ENCODE measurements around the gene GATA1. TPM values are rescaled to one million over a fixed set of nuclear protein-coding genes. Genes with fewer than 3 reads are reported as not detected.

Gene GATA1
- total RNA-seq, 1 experiment from 2014 or later = not detected

DNA sequence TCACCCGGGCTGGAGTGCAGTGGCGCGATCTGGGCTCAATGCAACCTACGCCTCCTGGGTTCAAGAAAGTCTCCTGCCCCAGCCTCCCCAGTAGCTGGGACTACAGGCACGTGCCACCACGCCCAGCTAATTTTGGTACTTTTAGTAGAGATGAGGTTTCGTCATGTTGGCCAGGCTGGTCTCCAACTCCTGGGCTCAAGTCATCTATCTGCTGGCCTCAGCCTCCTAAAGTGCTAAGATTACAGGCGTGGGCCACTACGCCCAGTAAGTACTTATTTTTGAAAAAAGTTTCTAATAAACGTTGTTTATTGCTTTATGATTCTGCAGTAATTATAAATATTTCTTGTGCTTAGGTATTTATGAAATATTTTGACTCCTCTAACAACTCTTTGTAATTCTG is 53.3 kb downstream of the GATA1 start:
- Histone ChIP-seq H3K4me1 (no peaks in the 10 kb centered on the region), H3K9me3 (no peaks in the 10 kb centered on the region), H3K27me3 (replicated peaks; ENCODE audit: control insufficient read depth, insufficient read depth, low read length) (no peaks in the 10 kb centered on the region), H3K4me3 (ENCODE audit: low read depth, low read length) (no peak overlapping the region), H3K36me3 (ENCODE audit: control insufficient read depth, insufficient read depth, low read length) (no peaks in the 10 kb centered on the region)
- Mint-ChIP-seq H3K4me3 (ENCODE audit: unreplicated experiment) (no peak overlapping the region), H3K36me3 (ENCODE audit: insufficient read depth, unreplicated experiment) (peaks cover 15% of the 10 kb centered on the region), H3K27me3 (ENCODE audit: insufficient read depth, unreplicated experiment) (no peaks in the 10 kb centered on the region), H3K27ac (ENCODE audit: unreplicated experiment) (no peak overlapping the region), H3K4me1 (ENCODE audit: low read depth, unreplicated experiment) (peaks cover 2% of the 10 kb centered on the region), H3K9me3 (ENCODE audit: unreplicated experiment) (no peaks in the 10 kb centered on the region)
- ChIA-PET POLR2A (no interaction called here), CTCF (no interaction called here)
- no peak for TF ChIP-seq CTCF (IDR thresholded peaks at IDR 0.05; ENCODE audit: insufficient read depth in 1 of 2, low read depth in 1 of 2, low read length in 1 of 2, severe bottlenecking in 1 of 2, unreplicated experiment in 1 of 2)
- BruUV-seq (replicated peaks) = no TSS peak
- intact Hi-C loops (cut with micrococcal nuclease; ENCODE audit: unreplicated experiment) = no loop called here
- DNase-seq = no peak

Other genes with a start within 250 kb of the GATA1 start
- gene TBC1D25, start 246.9 kb upstream of the GATA1 start, total RNA-seq (2022) = 9.3 and 11.1 TPM in 2 replicates
- gene RBM3, start 212.1 kb upstream of the GATA1 start, total RNA-seq (2022) = 233 and 264 TPM in 2 replicates
- gene WDR13, start 189.1 kb upstream of the GATA1 start, total RNA-seq (2022) = 41.8 and 46.5 TPM in 2 replicates
- 0.39 and 0.43 TPM in 2 replicates for gene WAS, start 102.8 kb upstream of the GATA1 start, total RNA-seq (2022)
- gene SUV39H1, start 89.9 kb upstream of the GATA1 start, total RNA-seq (2022) = 13.9 and 15.8 TPM in 2 replicates
- not detected in 2 replicates for gene GLOD5, start 24.8 kb upstream of the GATA1 start, total RNA-seq (2022)
- 99.6 and 110 TPM in 2 replicates for gene HDAC6, start 15.5 kb downstream of the GATA1 start, total RNA-seq (2022)
- gene ERAS, start 39.9 kb downstream of the GATA1 start, total RNA-seq (2022) = not detected in 2 replicates
- 19.5 and 24.1 TPM in 2 replicates for gene PCSK1N, start 49.0 kb downstream of the GATA1 start, total RNA-seq (2022)
- 82.5 and 90.6 TPM in 2 replicates for gene TIMM17B, start 111.2 kb downstream of the GATA1 start, total RNA-seq (2022)
- 111 and 114 TPM in 2 replicates for gene PQBP1, start 111.3 kb downstream of the GATA1 start, total RNA-seq (2022)
- gene SLC35A2, start 125.1 kb downstream of the GATA1 start, total RNA-seq (2022) = 58.8 and 61.4 TPM in 2 replicates
- 12.0 and 13.9 TPM in 2 replicates for gene PIM2, start 132.4 kb downstream of the GATA1 start, total RNA-seq (2022)
- gene OTUD5, start 171.0 kb downstream of the GATA1 start, total RNA-seq (2022) = 40.1 and 40.6 TPM in 2 replicates
- 0.88 and 0.97 TPM in 2 replicates for gene KCND1, start 185.3 kb downstream of the GATA1 start, total RNA-seq (2022)
- 43.1 and 43.6 TPM in 2 replicates for gene GRIPAP1, start 215.7 kb downstream of the GATA1 start, total RNA-seq (2022)